Fibroblast of mammary gland (primary cell): Measurements from ENCODE around the gene KCNC4.

Source experiments
- DNase-seq: peaks from one replicate; pipeline ENCODE4 v3.0.0-alpha.2; 2010; ENCODE audit warnings: low read depth
- H3K4me3 ChIP-seq: 2 replicates; pipeline ENCODE4 v1.5.1; 2011; ENCODE audit warnings: low read depth, mild to moderate bottlenecking, low read length, moderate library complexity; ENCODE audit not compliant: control insufficient read depth
- CTCF ChIP-seq: conservative IDR thresholded peaks from 2 replicates; pipeline ENCODE4 v1.5.1; 2011; ENCODE audit warnings: low read depth, low read length, inconsistent platforms; ENCODE audit not compliant: control insufficient read depth, insufficient read depth

The KCNC4 gene

GRCh38 chr1:110176299-110176956 lies 33.7 kb upstream of the KCNC4 start:
- TF ChIP-seq CTCF = no peak
- DNase-seq = no peak

GRCh38 chr1:110177775-110178174 lies 32.3 kb upstream of the KCNC4 start:
- H3K4me3 ChIP-seq = no peak overlapping the region
- no peak for DNase-seq
- TF ChIP-seq CTCF = no peak

More at GRCh38 chr1:110176299-110176956, 33.7 kb upstream of the KCNC4 start:
- no peak overlapping the region for H3K4me3 ChIP-seq

DNA sequence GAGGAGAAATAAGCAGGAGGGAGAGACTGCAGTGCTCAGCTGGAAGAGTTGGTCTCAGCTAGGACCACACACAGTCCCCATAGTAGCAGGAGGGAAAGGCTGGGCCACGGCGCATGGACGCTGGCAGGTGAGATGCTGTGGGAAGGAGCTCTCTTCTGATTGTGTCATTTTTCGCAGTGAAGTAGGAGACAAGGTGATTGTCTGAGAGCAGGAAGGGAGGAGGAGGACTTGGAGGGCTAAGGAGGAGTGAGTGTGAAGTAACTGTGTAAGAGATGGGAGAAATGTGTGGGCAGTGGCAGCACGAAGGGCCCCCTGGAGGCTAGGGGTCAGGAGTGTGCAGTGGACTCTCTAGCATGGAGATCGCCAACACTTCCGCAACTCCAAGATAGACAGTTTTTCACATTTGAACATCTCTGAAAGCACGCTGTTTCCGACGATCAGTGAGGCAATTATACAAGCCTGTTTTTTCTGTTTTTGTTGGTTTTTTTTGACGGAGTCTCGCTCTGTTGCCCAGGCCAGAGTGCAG lies 26.4 kb upstream of the KCNC4 start:
- no peak for TF ChIP-seq CTCF
- no peak for DNase-seq
- H3K4me3 ChIP-seq = no peak overlapping the region

- no peak for TF ChIP-seq CTCF
- no peak overlapping the region for H3K4me3 ChIP-seq
- no peak for DNase-seq
These were observed 25.7 kb upstream of the KCNC4 start for GRCh38 chr1:110184446-110184845.

GRCh38 chr1:110185181-110185580 lies 24.9 kb upstream of the KCNC4 start:
- no peak overlapping the region for H3K4me3 ChIP-seq
- TF ChIP-seq CTCF = no peak
- DNase-seq = no peak

DNA sequence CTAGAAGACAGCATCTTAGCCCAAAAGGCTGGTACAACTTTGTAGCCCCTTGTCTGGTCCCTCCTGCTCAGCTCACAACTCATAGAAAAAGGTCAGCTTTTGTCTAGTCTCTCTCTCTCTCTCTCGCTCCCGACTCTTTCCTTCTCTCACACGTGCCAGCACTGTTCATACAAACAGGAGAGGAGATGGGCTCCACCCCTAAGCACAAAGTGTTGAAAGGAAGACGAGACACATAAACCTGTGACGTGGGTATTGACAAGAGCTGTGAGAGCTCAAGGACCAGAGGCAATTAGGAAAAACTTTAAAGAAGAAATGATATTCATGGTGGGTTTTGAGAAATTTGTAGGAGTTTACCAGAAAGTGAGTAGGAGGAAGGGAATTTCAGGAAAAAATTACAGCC lies 23.6 kb upstream of the KCNC4 start:
- TF ChIP-seq CTCF = no peak
- no peak for DNase-seq
- no peak overlapping the region for H3K4me3 ChIP-seq
